ACHN (cell line): Measurements from ENCODE around the gene CORO7.

Experiments
- DNase-seq: peaks from one replicate; pipeline ENCODE4 v3.0.0-alpha.2; 2015
- in situ Hi-C: cut with HindIII; loops from 2 replicates; pipeline ENCODE4 v1.10.0; 2017; ENCODE audit warnings: low sequenced_read_pairs, low pct_ligation_motif_present, low pct_unique_long_range_greater_than_20kb

CORO7 gene

GRCh38 chr16:4320571-4321137 is 95.7 kb downstream of the CORO7 start:
- in situ Hi-C loops = no loop called here
- no peak for DNase-seq

GRCh38 chr16:4319454-4320421 is 96.7 kb downstream of the CORO7 start:
- no peak for DNase-seq
- in situ Hi-C loops = no loop called here

GRCh38 chr16:4318967-4319366 is 97.4 kb downstream of the CORO7 start:
- in situ Hi-C loops = no loop called here
- DNase-seq = no peak

GRCh38 chr16:4318451-4318910 is 97.9 kb downstream of the CORO7 start:
- in situ Hi-C loops = no loop called here
- no peak for DNase-seq

GRCh38 chr16:4317532-4318450 is 98.6 kb downstream of the CORO7 start:
- in situ Hi-C loops = no loop called here
- DNase-seq = peak; percentile 85

- in situ Hi-C loops = no loop called here
- DNase-seq = peak; percentile 92
These were observed 99.4 kb downstream of the CORO7 start for GRCh38 chr16:4316864-4317531.

GRCh38 chr16:4316108-4316863 is 100.1 kb downstream of the CORO7 start:
- DNase-seq = peak; percentile 50
- in situ Hi-C loops = no loop called here

GRCh38 chr16:4315186-4316107 is 100.9 kb downstream of the CORO7 start, which contains the start of gene GLIS2:
Gene GLIS2 (plus strand): TSS chr16:4316067. CDS start chr16:4332281, 16,214 bp downstream.
- peak; percentile 91 for DNase-seq
- in situ Hi-C loops = no loop called here

GRCh38 chr16:4314532-4315185 is 101.7 kb downstream of the CORO7 start:
- peak; percentile 83 for DNase-seq
- in situ Hi-C loops = no loop called here

GRCh38 chr16:4313563-4314531 is 102.5 kb downstream of the CORO7 start:
- in situ Hi-C loops = no loop called here
- peak; percentile 99 for DNase-seq

GRCh38 chr16:4309833-4310266 is 106.5 kb downstream of the CORO7 start:
- in situ Hi-C loops = no loop called here
- DNase-seq = peak; percentile 83

GRCh38 chr16:4309102-4309832 is 107.1 kb downstream of the CORO7 start:
- DNase-seq = no peak

GRCh38 chr16:4307215-4308037 is 109.0 kb downstream of the CORO7 start:
- in situ Hi-C loops = no loop called here
- DNase-seq = peak; percentile 93

More at GRCh38 chr16:4309102-4309832, 107.1 kb downstream of the CORO7 start:
- in situ Hi-C loops = no loop called here
